Astrocyte (in vitro differentiated cells and primary cell): ENCODE measurements around the gene TBC1D16.

Experiments used
- CTCF ChIP-seq: IDR thresholded peaks from 2 replicates; pipeline ENCODE4 v1.5.1; 2011; ENCODE audit warnings: low read depth, mild to moderate bottlenecking, inconsistent platforms, low read length, moderate library complexity; ENCODE audit not compliant: insufficient read depth
- EZH2 ChIP-seq: IDR thresholded peaks from 2 replicates; pipeline ENCODE4 v1.6.1; 2012; ENCODE audit warnings: mild to moderate bottlenecking, low read length, inconsistent platforms; ENCODE audit not compliant: insufficient read depth

- no peak for TF ChIP-seq CTCF
- TF ChIP-seq EZH2: no peak
These were observed 14.1 kb downstream of the TBC1D16 start for GRCh38 chr17:80021600-80021999.
